Midbrain (tissue), 1 donor: Measurements from ENCODE around the gene NAALADL2.

Source experiments
- DNase-seq: peaks from one replicate; lab custom pipeline; 2025; lab: John Stamatoyannopoulos, UW

The NAALADL2 gene

DNA sequence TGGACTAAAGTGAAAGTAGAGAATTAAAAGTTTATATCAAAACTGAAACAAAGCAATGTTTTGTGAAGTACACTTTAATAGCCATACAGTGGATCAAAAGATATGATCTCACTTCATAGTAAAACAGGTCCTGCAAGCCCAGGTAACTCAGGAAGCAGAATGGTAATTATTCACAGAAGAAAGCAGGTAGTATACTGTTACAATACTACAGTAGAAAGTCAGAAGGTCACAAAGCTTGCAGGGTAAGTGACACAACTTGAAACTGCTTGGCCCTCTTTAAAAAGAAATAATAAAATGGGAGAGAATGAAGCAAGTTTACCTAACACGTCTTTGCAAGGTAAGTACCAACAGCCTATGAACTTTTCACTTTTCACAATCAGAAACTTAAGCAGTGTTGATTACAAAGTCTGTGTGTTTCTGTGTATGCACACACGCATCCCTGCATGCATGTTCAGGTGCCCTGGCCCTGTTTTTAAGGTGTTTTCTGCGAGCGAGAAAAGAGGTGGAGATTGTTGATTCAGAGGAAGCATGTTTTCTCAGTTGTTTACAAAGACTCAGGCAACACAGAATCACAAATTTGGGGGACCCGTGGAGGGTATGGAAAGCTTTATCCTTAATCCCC is at the start of gene NAALADL2:
NAALADL2 (plus strand) TSS at position 221 of the 622 bp plus-strand sequence.
- no peak for DNase-seq

DNA sequence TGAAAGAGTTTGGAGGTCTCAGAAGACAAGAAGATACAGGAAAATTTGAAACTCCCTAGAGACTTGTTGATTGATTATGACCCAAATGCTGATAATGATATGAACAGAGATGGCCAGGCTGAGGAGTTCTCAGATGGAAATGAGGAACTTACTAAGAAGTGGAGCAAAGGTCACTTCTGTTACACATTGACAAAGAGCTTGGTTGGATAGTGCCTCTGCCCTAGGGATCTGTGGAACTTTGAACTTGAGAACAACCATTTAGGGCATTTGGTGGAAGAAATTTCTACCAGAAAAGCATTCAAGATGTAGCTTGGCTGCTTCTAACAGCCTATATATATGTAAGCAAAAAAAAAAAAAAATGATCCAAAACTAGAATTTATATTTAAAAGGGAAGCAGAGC is 48.9 kb upstream of the NAALADL2 start:
- no peak for DNase-seq

DNA sequence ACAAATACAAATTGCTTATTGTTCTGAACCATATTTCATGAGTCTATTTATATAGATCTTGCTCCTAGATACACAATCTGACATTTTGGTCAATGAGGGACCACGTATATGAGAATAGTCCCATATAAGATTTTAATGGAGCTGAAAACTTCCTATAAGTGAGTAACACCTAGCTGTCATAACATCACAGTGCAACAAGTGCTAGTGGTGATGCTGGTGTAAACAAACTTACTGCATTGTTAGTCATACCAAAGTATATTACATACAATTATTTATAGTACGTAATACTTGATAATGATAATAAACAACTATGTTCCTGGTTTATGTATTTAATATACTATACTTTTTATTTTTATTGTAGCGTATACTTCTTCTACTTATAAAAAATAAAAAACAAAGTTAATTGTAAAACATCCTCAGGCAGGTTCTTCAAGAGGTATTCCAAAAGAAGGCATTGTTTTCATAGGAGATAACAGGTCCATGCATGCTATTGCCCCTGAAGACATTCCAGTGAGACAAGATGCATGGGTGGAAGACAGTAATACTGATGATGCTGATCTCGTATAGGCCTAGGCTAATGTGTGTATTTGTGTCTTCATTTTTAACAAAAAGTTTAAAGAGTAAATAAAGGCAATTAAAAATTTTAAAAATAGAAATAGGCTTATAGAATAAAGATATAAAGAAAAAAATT is 46.8 kb upstream of the NAALADL2 start:
- no peak for DNase-seq

DNA sequence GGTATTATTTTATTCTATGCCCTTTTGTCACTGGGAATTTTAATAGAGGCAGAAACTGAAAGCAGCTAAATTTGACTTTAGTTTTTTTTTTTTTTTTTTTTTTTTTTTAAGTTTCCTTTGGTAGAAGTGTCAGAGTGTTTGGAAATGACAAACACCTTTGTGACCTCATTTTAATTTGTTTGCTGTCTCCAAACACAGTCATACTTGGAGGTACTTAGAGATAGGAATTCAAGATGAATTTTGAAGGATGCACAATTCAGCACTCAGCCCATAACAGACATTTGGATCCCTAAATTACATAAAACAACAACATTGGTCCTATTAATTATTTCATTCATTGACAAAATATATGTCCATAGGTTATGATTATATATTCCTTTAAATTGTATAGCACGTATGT is 43.4 kb upstream of the NAALADL2 start:
- DNase-seq: no peak

DNA sequence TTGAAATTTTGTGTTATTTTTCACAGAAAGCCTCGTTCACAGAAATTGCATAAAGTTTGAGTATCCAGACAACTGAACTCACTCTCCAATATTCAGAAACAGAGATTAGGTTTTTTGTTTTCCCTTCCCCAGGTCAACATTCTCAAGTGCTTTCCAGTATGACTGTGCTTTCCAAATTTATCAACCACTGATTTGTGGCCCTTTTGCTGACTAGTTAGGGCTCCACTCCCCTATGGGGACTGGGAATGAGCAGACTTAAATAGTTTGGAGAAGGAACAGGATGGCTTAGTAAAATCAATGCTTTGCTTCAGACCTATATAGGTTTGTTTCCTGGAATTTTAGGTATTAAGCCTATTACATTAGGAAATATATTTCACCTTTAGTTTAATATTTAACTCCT is 38.2 kb upstream of the NAALADL2 start:
- no peak for DNase-seq

DNA sequence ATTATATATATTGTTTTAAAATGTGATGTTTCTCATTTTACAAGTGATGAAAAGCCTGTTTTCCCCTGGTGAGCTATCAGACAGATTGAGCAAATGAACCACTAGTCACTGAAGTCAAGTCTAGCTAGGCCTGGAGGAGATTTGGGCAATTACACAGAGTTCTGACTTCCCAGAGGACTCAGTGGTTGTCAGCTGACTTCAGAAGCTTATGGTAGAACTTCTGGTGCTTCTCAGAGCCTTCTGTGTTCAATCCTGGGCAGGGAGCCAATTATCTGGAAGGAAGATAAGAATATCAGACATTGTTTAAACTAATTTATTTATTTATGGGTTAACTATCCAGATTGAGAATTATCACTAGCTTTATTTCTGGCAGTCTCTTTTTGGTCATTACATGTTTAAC is 37.7 kb upstream of the NAALADL2 start:
- no peak for DNase-seq

DNA sequence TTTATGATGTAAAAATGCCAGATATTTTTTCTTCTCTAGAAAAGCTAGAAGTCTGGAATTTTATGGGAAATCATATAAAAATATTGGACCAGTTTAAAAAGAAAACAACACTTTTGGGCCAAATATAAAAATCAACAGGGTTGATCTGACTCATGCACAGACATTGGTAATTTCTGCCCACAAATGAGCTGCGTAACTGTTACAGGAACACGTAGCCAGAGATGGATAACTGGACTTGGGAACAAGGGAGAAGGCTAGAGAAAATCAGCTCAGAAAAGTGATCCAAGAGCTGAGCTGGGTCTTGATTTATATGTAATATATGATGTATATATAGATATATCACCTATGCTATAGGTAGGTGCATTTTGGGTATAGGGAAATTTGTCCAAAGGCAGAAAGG is 36.8 kb upstream of the NAALADL2 start:
- DNase-seq: no peak

DNA sequence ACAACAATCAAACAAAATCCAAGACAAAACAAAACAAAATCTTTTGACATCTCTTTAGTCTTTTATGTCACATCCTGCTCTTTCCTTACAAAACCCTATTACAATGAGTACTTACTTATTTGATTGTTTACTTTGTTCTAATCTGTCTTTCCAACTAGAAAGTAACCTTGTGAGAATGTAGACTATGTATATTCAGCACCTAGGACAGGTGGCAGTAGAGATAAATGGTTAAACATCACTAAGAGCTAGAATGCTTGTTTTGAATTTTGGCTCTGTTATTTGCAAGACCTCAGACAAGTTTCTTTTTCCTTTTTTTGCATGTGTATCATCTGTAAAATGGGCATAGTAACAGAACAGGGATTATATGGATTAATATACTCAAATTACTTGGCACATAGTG is 33.1 kb upstream of the NAALADL2 start:
- DNase-seq: no peak

DNA sequence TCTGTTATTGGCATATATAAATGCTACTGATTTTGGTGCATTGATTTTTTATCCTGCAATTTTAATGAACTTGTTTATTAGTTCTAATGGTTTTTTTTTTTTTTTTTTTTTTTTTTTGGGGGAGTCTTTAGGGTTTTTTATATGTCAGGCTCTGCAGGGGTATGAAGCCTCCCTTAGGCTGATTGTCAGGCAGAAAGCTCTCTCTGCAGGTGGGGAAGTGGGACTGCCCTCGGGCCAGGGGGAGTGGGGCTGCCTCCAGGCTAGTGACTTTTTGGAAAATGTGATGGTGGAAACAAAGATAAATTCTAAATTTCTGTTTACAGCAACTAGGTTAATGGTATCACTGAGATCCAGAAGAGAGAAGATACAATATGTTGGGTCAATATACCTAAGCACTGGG is 14.4 kb upstream of the NAALADL2 start:
- no peak for DNase-seq

DNA sequence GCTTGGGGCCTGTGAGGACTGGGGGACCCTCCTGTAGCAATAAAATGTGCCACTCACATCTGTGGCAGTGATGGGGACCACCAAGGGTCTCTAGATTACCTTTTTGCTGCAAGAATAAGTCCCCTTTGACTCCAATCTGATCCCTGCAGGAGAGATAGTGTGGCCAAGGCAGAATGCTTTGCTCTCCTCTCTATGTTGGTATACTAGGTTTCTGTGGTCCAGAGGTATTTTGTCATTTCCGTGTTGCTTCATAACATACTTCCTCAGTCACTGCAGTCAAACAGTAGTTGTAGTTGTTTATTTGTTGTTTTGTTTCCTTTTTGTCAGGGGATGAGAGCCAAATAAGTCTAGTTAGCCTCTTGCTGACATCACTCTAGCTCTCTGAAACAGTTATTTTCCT is 13.1 kb upstream of the NAALADL2 start:
- DNase-seq: no peak

DNA sequence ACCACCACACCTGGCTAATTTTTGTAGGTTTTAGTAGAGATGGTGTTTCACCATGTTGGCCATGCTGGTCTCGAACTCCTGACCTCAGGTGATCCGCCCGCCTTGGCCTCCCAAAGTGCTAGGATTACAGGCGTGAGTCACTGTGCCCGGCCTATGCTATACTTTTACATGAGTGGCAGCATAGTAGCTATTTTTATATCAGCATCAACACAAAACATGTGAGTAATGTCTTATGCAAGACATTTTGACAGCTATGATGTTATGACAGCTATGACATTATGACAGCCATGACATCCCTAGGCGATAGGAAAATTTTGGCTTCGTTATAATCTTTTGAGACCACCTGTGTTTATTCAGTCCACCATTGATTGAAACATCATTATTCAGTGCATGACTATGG is 4.1 kb upstream of the NAALADL2 start:
- no peak for DNase-seq

DNA sequence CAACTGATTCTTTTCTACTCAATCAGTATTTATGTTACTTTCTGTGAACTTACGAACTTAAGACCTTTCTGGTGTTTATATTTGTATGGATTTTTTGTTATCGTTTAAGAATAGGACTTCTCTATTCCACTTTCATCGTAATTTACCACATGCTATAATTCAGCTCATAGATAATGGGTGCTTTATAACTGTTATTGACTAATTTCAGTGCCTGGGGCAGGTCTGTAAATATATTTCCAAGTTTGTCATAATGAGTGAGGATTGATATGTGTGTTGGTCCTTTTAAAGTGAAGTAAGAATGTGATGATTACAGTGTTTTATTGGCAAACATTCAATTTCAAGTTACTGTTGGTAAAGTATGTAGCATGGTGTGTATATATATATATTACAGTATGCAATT is 1.8 kb upstream of the NAALADL2 start:
- DNase-seq: no peak

DNA sequence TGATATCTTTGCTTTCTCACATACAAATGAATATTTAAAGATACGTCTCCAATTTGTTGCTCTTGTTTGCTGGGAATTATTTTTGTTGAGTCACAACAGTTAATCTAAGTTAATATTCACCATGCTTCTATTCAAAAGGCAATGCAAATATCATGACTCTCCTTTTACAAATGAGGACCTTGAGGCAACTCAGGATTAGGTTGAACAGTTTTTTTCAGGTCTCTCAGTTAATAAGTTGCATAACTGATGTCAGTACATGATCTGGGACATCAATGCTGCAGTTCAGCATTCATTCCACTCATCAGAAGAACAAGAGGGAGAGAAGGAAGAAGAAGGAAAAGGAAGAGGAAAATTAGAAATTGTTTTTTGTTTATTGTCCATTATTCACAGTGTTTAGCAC is 781 bp upstream of the NAALADL2 start:
- no peak for DNase-seq

DNA sequence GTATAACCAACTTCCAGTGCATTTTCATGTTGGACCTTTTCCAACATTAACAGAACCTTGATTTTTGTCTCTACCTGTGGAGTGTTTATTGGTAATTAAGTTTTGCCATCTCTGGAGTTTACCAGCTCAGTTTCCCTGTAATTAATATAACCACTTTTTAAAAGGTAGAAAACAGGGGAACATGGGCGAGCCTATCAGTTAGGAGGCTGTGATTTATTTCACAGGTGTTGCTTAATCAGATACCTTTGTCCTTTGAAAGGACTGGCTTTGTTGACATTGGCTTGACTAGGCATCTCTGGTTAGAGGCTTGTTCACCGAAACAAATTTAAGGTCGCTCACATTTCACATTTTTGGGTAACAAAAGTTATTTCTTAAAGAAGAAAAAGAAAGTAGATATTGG is 622 bp downstream of the NAALADL2 start:
- no peak for DNase-seq

DNA sequence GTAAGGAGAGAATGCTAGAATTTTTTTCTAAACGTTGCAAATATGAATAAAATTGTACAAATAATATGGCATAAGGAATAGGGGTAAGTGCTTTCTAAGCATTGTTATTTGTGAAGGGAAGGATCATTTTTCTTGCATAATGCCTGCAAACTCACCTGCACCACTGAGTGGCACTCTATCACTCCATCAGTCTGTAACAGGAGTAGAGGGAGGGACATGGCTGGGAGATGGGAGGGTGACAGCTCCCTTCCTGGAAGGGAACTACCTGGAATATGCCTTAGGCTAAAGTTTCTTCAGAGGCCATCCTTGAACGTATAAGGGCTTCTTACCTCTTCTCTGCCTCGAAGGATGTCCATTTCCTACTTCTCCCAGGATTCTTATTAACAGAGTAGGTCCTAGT is 3.0 kb downstream of the NAALADL2 start:
- no peak for DNase-seq

DNA sequence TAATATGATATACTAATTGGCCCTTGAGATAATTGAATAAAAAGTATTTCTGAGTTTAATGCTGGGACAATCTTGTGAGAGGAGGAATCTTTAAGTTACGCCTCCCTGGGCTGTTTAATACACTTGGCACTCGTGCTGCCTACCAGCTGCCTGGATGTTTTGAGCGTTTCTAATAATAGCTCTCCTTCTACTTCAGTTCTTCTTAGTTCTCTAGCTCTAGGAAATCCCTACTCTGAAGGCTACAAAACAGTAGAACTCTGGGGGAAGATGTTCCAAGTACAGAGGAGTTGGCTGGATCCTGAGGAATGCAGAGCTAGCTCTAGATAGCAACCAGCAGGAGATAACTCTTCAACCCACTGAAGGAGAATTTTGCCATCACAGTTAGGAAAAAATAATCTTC is 3.5 kb downstream of the NAALADL2 start:
- no peak for DNase-seq

DNA sequence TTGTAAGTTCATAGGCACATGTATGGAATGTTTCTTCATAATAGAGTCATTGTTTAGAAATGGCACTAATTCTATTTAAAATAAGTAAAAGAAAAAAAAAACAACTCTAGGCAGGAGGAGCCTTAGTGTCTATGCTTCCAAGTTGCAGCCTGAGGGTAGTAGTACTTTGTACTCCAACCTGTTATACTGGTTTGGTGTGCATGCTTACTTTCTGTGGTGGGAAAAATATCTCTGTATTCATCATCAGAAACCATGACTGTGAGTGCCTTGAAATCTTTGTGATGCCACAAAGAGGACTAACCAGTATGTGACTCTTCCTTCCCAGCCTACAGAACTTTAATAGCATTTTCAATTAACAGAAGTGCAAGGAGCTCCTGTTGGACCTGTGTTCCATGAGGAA is 4.4 kb downstream of the NAALADL2 start:
- DNase-seq: no peak

DNA sequence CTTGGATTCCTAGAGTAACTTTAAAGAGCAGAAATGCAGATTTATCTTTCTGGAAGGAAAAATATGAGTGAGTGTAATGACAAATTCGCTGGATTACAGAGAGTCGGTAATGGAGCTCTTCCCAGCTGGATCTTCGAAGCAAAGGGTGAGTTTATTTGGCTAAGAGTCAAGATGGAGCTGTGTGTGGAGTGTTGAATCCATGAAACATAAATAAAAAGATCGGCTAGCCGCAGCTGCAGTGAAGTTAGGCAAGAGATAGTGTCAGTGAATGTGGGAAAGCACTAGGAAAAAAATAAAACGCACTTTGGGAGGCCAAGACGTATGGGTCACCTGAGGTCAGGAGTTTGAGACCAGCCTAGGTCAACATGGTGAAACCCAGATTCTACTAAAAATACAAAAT is 10.3 kb downstream of the NAALADL2 start:
- DNase-seq: no peak

DNA sequence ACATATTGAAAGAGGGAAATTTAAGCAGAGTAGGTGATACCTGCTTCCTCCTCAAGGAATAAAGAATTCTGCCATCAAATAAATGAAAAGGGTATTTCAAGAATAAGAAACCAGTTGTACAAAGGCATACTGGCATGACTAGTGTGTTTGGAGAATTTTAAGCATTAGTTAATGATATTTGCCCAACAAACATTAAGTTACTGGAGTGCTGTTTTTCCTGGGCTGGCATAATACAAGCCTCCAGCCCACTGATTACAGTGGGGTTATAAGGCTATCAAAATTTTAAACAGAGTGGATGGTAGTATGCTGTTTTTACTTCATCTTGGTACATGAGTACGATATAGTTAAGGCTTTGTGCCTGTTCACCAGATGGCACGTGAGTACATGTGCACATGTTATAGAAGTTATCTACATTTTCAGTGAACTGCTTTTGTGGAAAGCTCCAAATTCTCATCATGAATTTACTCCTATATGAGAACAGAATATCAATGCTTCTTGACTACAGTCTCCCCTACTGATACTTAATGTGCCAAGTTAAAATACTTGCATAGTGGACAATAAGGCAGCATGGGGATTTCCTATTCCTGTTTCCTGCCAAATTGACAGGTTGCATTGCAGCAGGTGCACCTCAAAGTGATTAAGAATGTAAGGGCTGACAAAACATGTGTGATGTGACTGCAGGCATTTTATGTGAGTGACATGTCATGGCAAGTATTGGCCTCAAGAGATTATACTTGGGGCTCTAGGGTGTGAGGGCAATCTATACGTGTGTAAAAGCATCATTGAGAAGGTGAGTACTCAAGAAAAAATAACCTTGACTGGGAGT is 14.9 kb downstream of the NAALADL2 start:
- no peak for DNase-seq

DNA sequence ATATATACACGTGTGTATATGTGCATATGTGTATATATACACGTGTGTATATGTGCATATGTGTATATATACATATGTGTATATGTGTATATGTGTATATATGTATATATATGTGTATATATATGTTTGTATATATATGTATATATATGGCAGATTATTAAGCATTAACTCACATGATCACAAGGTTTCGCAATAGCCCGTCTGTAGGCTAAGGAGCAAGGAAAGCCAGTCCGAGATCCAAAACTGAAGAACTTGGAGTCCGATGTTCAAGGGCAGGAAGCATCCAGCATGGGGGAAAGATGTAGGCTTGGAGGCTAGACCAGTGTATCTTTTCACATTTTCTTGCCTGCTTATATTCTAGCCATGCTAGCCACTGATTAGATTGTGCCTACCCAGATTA is 23.7 kb downstream of the NAALADL2 start:
- no peak for DNase-seq

DNA sequence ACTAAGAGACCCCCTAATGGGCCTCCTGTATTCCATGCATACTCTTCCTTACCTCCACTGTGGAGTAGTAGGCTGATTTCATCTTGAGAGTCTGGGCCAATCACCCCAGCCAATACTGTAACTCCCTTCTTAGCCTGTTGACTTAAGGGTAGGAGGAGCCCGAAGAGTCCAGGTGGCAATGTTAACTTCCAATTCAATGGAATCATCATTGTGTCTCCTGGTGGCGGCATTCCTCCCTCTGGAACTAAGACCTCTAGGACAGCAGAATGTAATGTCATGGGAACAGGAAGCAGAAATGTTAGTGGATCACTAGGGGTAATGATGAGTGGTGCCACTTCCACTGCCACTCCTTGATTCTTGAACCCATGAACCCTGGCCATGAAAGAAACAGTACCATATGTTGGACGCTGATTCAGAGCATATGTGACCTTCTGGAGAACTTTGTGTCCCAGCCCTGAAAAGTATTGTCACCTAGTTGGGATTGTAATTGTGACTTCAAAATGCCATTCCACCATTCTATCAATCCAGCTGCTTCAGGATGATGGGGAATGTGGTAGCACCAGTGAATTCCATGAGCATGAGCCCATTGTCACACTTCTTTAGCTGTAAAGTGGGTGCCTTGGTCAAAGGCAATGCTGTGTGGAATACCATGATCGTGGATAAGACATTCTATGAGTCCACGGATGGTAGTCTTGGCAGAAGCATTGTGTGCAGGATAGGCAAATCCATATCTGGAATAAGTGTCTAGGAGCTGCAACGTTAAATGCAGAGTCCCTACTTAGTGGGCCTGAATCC is 24.9 kb downstream of the NAALADL2 start:
- no peak for DNase-seq

DNA sequence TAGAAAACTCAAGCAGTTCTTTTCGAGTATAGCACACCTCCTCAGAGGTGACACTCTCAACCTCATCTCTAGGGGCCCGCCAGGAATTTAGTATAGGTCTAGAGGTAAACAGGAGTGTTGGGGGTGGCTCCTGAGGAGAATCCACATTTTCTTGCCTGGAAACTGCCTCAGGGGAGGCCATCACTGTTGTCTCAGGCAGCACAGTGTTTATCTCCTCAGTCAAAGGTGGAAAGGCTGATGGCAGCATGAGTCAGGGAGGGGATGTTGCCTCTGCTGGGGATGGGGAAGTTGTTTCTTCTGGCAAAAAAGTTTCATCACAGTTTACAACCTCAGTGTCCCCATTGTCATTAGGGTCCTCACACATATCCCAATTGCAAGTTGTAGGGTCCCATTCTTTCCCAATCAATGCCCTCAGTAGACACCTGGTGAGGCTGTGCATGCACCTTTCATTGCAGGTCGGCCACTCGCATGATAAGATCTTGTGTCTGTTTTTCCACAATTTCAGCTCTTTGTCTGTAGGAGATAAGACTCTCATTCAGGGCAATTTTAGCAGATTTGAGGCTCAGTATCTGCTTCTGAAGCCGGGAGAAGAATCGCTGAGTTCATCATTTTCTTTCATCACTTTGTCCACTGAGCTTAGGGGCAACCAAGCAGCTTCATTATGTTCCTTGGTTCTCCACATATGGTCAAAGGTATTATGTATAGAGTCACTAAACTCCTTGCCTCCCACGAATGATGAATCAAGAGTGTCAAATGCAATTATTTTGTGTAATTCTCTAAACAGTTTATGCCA is 25.8 kb downstream of the NAALADL2 start:
- no peak for DNase-seq
